Lung (tissue), 12 donors: ENCODE results near the gene GPX4. TPM values are rescaled to one million over a fixed set of nuclear protein-coding genes. Genes with fewer than 3 reads are reported as not detected.

Source experiments
- ATAC-seq: fragments of 200-7000 bp; cut with Tn5 transposase; one replicate; pipeline ENCODE4 v1.9.1; 2020; ENCODE audit warnings: moderate number of reproducible peaks; ENCODE audit not compliant: insufficient read depth, low FRiP score
- DNase-seq, 3 donors: peaks; one replicate each; pipeline ENCODE4 v3.0.0-alpha.2; 2013 to 2017
- H3K27ac ChIP-seq, 2 donors: one replicate each; pipeline ENCODE4 v1.5.1; 2013; ENCODE audit warnings: mild to moderate bottlenecking in 2 of 2, moderate library complexity in 2 of 2, control low read depth in 1 of 2, inconsistent platforms in 1 of 2, low read depth in 1 of 2, low read length in 1 of 2
- H3K27me3 ChIP-seq, 3 donors: one replicate each; pipeline ENCODE4 v1.5.1; 2013; ENCODE audit warnings: low read length in 2 of 3; ENCODE audit not compliant: control insufficient read depth in 3 of 3, insufficient read depth in 3 of 3
- H3K36me3 ChIP-seq, 4 donors: one replicate each; pipeline ENCODE4 v1.5.1; 2013; ENCODE audit warnings: low read length in 4 of 4, mild to moderate bottlenecking in 1 of 4, moderate library complexity in 1 of 4; ENCODE audit not compliant: control insufficient read depth in 4 of 4, insufficient read depth in 4 of 4
- H3K4me1 ChIP-seq, 5 donors: one replicate each; pipeline ENCODE4 v1.5.1; 2013; ENCODE audit warnings: low read length in 5 of 5, mild to moderate bottlenecking in 2 of 5, moderate library complexity in 1 of 5; ENCODE audit not compliant: control insufficient read depth in 5 of 5, insufficient read depth in 5 of 5
- H3K4me3 ChIP-seq: one replicate; pipeline ENCODE4 v1.5.1; 2013; ENCODE audit warnings: mild to moderate bottlenecking, control low read depth, moderate library complexity
- H3K9ac ChIP-seq, 2 donors: one replicate each; pipeline ENCODE4 v1.5.1; 2013; ENCODE audit warnings: low read length in 2 of 2, control low read depth in 1 of 2; ENCODE audit not compliant: insufficient read depth in 1 of 2
- H3K9me3 ChIP-seq, 4 donors: one replicate each; pipeline ENCODE4 v1.5.1; 2013; ENCODE audit warnings: low read length in 3 of 4, mild to moderate bottlenecking in 1 of 4, moderate library complexity in 1 of 4; ENCODE audit not compliant: control insufficient read depth in 4 of 4, insufficient read depth in 3 of 4
- CTCF ChIP-seq: IDR thresholded peaks from 2 replicates; pipeline ENCODE4 v1.5.1; 2012; ENCODE audit warnings: mild to moderate bottlenecking; ENCODE audit errors: control extremely low read depth, extremely low read depth
- WGBS, 2 donors: extraction: QIAGEN DNeasy Blood & Tissue Kit; methylation state at CpG; one replicate each; pipeline ENCODE4 v1.1.7; 2013; 5-methylcytosine and 5-hydroxymethylcytosine counted together
- polyA plus RNA-seq, 2 donors: library from polyadenylated mRNA; stranded (reverse); fragments of 200-250 nt; gene quantifications; one replicate each; pipeline ENCODE4 v1.2.1, GENCODE V29; 2013
- total RNA-seq, 2 donors: library from RNA; depleted of rRNA in 1 of 2; stranded (reverse); fragments of >200 nt in 1 of 2; gene quantifications; one replicate each; pipeline ENCODE4 v1.2.1, GENCODE V29; 2014 to 2021
- donor health status: control.
- donor health status: control.
- donor health status: Bipolar disorder and iron deficiency.
- donor health status: healthy.
- donor health status: DM: yes; HTN: yes; CAD: no.

GPX4 gene
- total and polyA plus RNA-seq, 4 donors = 91.6 to 1,031 (median 466) TPM

GRCh38 chr19:1109697-1110671 is 6.2 kb downstream of the GPX4 start:
- no peak overlapping the region for H3K27ac ChIP-seq
- no peak for DNase-seq
- peaks cover 0 to 27% (median 6%) of the 10 kb centered on the region in 5 donors for H3K4me1 ChIP-seq
- peaks cover 0 to 2% (median 0%) of the 10 kb centered on the region in 4 donors for H3K9me3 ChIP-seq
- 96% methylated on average over 54 of the region's 54 CpGs for WGBS, 2 donors
- peaks cover 3 to 84% (median 9%) of the 10 kb centered on the region in 4 donors for H3K36me3 ChIP-seq
- ATAC-seq = no peak
- TF ChIP-seq CTCF = no peak
- H3K9ac ChIP-seq = no peak overlapping the region
- H3K27me3 ChIP-seq = no peaks in the 10 kb centered on the region
- no peak overlapping the region for H3K4me3 ChIP-seq

- Histone ChIP-seq H3K4me3 (no peak overlapping the region), H3K9me3 (peaks cover 0 to 2% (median 0%) of the 10 kb centered on the region in 4 donors), H3K36me3 (peaks cover 3 to 82% (median 8%) of the 10 kb centered on the region in 4 donors), H3K9ac (no peak overlapping the region), H3K4me1 (peaks cover 0 to 18% (median 6%) of the 10 kb centered on the region in 5 donors), H3K27me3 (no peaks in the 10 kb centered on the region), H3K27ac (peak overlapping the region in 1 of 2 donors; percentile 11)
- WGBS, 2 donors = 91 to 94% methylated on average over 18 of the region's 18 CpGs
- no peak for DNase-seq
- no peak for ATAC-seq
- TF ChIP-seq CTCF = no peak
These were observed 7.2 kb downstream of the GPX4 start for GRCh38 chr19:1110809-1111640.

GRCh38 chr19:1111641-1112267 is 8.0 kb downstream of the GPX4 start:
- Histone ChIP-seq H3K9me3 (no peaks in the 10 kb centered on the region), H3K9ac (no peak overlapping the region), H3K4me1 (peaks cover 0 to 12% (median 6%) of the 10 kb centered on the region in 5 donors), H3K36me3 (peaks cover 3 to 82% (median 6%) of the 10 kb centered on the region in 4 donors), H3K27ac (no peak overlapping the region), H3K27me3 (no peaks in the 10 kb centered on the region), H3K4me3 (no peak overlapping the region)
- no peak for TF ChIP-seq CTCF
- 81 to 93% methylated on average over 18 of the region's 18 CpGs for WGBS, 2 donors
- DNase-seq (peak in 1 of 3 donors; percentile 49), ATAC-seq (no peak)
